ENCODE measurements around the gene GRIK3. TPM values are rescaled to one million over a fixed set of nuclear protein-coding genes. Genes with fewer than 3 reads are reported as not detected.

The GRIK3 gene
- total RNA-seq, 1 donor from 2014 or later: not detected

DNA sequence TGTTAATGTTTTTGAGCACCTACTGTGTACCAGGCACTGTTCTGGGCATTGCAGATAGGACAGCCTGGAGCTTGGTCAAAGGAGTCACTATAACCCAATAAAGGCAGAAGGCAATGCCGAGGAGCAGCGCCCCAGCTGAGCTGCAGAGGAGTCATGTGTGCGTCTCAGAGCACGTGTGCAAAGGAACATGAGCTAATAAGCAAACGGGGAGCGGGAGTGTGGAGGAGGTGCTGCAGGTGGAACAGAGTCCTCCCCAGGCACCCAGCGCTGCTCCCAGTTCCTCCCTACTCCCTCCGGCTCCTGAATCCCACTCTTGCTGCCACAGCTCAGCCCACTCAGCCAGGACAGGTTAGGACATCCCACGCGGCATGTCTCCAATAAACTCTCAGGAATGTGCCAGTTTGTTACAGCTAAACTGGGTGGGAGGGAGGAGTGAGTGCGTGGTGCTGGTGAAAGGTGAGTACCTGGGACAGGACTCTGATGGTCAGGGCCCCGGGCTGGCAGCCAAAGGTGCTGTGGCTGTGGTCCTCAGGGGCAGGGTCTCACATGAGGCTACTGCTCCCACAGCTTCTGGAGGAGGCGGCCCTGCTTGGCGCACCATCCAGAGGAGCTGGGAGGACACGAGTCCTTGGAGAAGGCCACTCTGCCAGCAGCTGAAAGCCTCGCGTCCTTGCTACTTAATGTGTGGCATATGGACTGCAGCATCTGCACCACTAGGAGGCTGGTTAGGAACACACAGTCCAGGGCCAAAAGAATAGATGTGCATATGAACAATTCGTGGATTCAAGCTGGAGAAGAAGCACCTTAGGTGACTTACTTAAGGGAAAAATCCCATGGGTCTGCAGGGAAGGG, 52.3 kb downstream of the GRIK3 start:
- DNase-seq (ENCODE audit: low read depth): no peak

DNA sequence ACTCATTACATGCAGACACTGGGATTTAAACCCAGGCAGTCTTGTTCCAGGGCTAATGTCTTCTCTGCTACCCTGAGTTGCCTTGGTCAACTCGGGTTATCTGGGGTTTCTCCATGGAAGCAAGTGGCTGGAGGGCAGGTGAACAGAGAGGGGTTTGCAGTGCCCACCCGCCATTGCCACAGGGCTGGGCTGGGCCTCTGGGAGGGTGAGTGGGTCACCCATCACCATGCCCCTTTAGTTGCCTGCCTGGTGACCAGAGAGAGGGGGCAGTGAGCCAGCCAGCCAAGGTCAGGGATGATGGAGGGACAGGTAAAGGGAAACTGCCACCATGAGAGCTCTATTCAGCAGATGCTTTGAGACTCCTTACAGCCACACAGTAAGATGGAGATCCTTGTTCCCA, 53.2 kb downstream of the GRIK3 start:
- no peak for DNase-seq (ENCODE audit: low read depth)

GRCh38 chr1:36977731-36978406, 56.4 kb downstream of the GRIK3 start:
- no peak for DNase-seq (ENCODE audit: low read depth)

- DNase-seq (ENCODE audit: low read depth): no peak
These were observed 58.7 kb downstream of the GRIK3 start for GRCh38 chr1:36975642-36976041.

GRCh38 chr1:36973056-36973455, 61.3 kb downstream of the GRIK3 start:
- no peak for DNase-seq (ENCODE audit: low read depth)

- no peak for DNase-seq (ENCODE audit: low read depth)
These were observed 62.3 kb downstream of the GRIK3 start for GRCh38 chr1:36971852-36972618.

GRCh38 chr1:36968730-36969129, 65.6 kb downstream of the GRIK3 start:
- DNase-seq (ENCODE audit: low read depth): no peak

GRCh38 chr1:36966242-36966641, 68.1 kb downstream of the GRIK3 start:
- DNase-seq (ENCODE audit: low read depth): no peak

DNA sequence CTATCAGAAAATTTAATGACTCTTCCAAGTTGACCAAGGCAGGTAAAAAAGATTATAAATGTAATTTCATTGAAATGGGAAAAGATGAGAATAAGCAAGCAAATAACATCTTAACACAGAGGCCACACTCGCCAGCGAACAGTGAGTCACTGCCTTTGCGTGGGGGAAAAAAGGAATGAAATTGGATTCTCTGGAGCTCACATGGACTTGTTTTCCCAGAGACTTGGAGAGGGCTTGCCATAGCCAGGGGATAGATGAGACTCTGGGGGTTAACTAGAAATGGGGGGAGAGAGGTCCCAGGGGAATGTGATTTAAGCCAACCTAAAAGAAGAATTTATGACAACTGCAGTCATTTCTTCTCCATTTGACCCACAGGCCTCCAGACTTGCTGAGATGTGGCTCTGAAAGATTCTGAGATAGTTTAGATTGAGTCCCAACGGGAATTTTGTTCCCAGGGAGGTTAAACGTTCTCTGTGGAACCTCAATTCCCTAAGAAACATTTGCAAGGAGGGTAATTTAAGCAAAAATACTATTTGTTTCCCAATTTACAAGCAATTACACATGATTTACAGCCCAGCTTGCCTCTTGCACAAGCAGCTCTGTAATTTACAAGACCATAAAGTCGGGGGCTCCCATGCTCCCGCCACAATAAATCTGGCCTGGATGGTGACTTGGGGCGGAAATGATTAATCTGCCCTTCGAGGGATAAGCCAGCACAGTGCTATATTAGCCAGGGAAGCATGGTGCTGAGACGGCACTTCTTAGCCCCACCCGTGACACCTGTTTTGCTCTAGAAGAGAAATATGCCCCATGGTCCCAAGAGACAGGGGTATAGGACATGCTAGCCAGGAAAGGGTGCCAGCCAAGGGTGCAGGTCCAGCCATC, 68.8 kb downstream of the GRIK3 start:
- DNase-seq (ENCODE audit: low read depth): no peak

GRCh38 chr1:36964830-36965229, 69.5 kb downstream of the GRIK3 start:
- DNase-seq (ENCODE audit: low read depth): no peak

- no peak for DNase-seq (ENCODE audit: low read depth)
These were observed 71.3 kb downstream of the GRIK3 start for GRCh38 chr1:36963006-36963405.

DNA sequence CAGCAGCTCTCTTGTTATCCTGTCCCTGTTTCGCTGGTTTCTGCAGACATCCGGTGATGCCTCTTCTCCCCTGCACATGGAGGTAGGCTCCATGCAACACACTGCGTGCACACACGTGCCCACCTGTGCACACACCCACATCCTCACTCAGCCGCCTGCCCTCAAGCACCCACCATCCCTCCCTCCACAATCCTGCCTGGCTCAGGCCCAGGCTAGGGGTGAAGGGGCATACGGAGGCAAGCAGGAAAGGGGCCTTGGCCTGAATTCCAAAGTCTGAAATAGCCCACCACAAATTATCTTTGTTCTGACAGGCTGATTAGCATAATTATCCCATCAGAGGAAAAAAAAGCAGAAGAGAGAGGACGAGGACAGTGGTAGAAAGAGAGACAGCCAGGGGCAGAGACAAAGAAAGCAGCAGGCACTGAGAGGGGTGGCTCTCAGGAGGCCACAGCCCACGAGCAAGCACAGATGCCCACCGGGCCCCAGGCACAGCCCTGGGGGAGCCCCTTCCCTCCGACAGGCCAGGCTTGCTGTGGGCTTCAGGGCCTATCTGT, 73.2 kb downstream of the GRIK3 start:
- DNase-seq (ENCODE audit: low read depth): no peak

- DNase-seq (ENCODE audit: low read depth): no peak
These were observed 77.7 kb downstream of the GRIK3 start for GRCh38 chr1:36956570-36956969.

GRCh38 chr1:36955016-36955415, 79.3 kb downstream of the GRIK3 start:
- no peak for DNase-seq (ENCODE audit: low read depth)

- no peak for DNase-seq (ENCODE audit: low read depth)
These were observed 81.3 kb downstream of the GRIK3 start for GRCh38 chr1:36953061-36953460.

DNA sequence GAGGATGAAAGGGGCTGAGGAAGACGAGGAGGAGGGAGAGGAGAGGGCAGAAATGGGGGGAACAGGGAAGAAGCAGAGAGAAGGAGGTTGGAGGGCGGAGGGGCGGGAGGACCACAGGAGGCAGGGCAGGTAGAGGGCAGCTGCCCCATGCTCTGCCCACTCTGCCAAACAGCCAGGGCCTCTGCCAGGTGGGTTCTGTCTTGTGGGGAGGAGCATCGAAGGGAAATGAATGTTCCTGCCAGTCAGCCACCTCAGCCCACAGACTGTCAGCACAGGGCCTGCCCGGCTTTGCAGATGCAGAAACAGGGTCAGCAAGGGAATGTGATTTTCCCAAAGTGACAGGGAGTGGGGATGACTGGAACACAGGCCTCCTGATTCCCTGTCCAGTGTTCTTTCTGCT, 82.6 kb downstream of the GRIK3 start:
- DNase-seq (ENCODE audit: low read depth): no peak

DNA sequence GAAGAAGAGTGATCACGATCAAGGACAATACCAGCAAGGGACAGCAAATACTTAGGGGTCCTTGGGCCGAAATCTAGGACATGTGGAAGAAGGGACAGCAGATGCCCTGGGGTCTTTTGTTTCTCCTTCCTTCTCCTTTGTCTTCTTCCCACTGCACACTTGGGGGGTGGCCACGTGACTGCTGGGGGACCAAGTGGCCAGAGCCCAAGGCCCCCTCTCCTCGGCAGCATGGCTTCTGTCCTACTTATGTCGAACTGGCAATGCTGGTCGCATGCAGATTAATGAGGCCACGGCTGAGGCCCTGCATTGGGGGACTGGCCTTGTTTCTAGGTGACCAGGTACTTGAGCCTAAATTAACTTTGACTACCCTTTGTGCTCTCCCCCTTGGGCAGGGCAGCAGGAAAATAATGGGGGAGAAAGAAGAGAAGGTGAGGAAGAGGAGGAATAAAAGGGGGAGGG, 83.0 kb downstream of the GRIK3 start:
- no peak for DNase-seq (ENCODE audit: low read depth)

GRCh38 chr1:36950604-36951291, 83.6 kb downstream of the GRIK3 start:
- DNase-seq (ENCODE audit: low read depth): no peak

- no peak for DNase-seq (ENCODE audit: low read depth)
These were observed 85.7 kb downstream of the GRIK3 start for GRCh38 chr1:36948606-36949005.

- no peak for DNase-seq (ENCODE audit: low read depth)
These were observed 86.2 kb downstream of the GRIK3 start for GRCh38 chr1:36948147-36948546.

GRCh38 chr1:36947384-36947783, 86.9 kb downstream of the GRIK3 start:
- DNase-seq (ENCODE audit: low read depth): no peak
